Right atrium auricular region (tissue), 2 donors: ENCODE measurements around the gene CDK4. TPM values are rescaled to one million over a fixed set of nuclear protein-coding genes. Genes with fewer than 3 reads are reported as not detected.
"Not testable (repeated sequence)": the region's sequence is repeated elsewhere in the genome, so short reads cannot be mapped to it uniquely, and the experiment has no call there.

Source experiments
- DNase-seq: peaks from one replicate; pipeline ENCODE4 v3.0.0-alpha.2; 2019; ENCODE audit warnings: low spot score
- H3K27ac ChIP-seq, 2 donors: fragments of 200-600 bp; sonication (generic); 1 replicate in 1 of 2; 2 replicates in 1 of 2; pipeline ENCODE4 v1.5.1; 2016 to 2019
- H3K27me3 ChIP-seq, 2 donors: fragments of 200-600 bp; sonication (generic); one replicate each; pipeline versions ENCODE4 v1.5.1 to v1.6.0; 2017 to 2019
- H3K36me3 ChIP-seq: fragments of 200-600 bp; sonication (generic); one replicate; pipeline ENCODE4 v1.5.1; 2016
- H3K4me1 ChIP-seq, 2 donors: fragments of 200-600 bp; sonication (generic); one replicate each; pipeline versions ENCODE4 v1.5.1 to v1.6.0; 2017 to 2019
- H3K4me3 ChIP-seq, 2 donors: fragments of 200-600 bp; sonication (generic); 1 replicate in 1 of 2; 2 replicates in 1 of 2; pipeline ENCODE4 v1.5.1; 2017 to 2019; ENCODE audit warnings: mild to moderate bottlenecking in 1 of 2, moderate library complexity in 1 of 2
- H3K9me3 ChIP-seq, 2 donors: fragments of 200-600 bp; sonication (generic); one replicate each; pipeline ENCODE4 v1.5.1; 2019
- CTCF ChIP-seq, 2 donors: fragments of 200-600 bp; sonication (generic); IDR thresholded peaks; one replicate each; pipeline ENCODE4 v1.5.1; 2019; ENCODE audit warnings: antibody characterized with exemption in 2 of 2
- total RNA-seq, 2 donors: library from RNA; depleted of rRNA; stranded (reverse); fragments of >200 nt; gene quantifications; one replicate each; pipeline ENCODE4 v1.1.0, GENCODE V29; 2016

The CDK4 gene
- total RNA-seq, 2 donors from 2014 or later, result 32.1 to 59.7 TPM

GRCh38 chr12:57717846-57718640 lies 34.1 kb downstream of the CDK4 start:
- peak; percentile 42 for DNase-seq
- peaks cover 64% of the 10 kb centered on the region for H3K36me3 ChIP-seq

GRCh38 chr12:57717131-57717530 lies 35.0 kb downstream of the CDK4 start:
- Histone ChIP-seq H3K9me3 (no peaks in the 10 kb centered on the region), H3K36me3 (peaks cover 64% of the 10 kb centered on the region), H3K4me1 (no peaks in the 10 kb centered on the region), H3K27ac (no peak overlapping the region), H3K4me3 (no peak overlapping the region), H3K27me3 (no peaks in the 10 kb centered on the region)
- no peak for TF ChIP-seq CTCF (IDR thresholded peaks at IDR 0.05)
- peak; percentile 9 for DNase-seq

More at GRCh38 chr12:57717846-57718640, 34.1 kb downstream of the CDK4 start:
- H3K4me1 ChIP-seq, result no peaks in the 10 kb centered on the region
- no peak overlapping the region for H3K27ac ChIP-seq
- H3K27me3 ChIP-seq, result no peaks in the 10 kb centered on the region
- TF ChIP-seq CTCF (IDR thresholded peaks at IDR 0.05), result no peak
- no peak overlapping the region for H3K4me3 ChIP-seq
- no peaks in the 10 kb centered on the region for H3K9me3 ChIP-seq

- Histone ChIP-seq H3K4me1 (no peaks in the 10 kb centered on the region), H3K36me3 (peaks cover 59% of the 10 kb centered on the region), H3K27me3 (no peaks in the 10 kb centered on the region), H3K4me3 (no peak overlapping the region), H3K9me3 (no peaks in the 10 kb centered on the region), H3K27ac (no peak overlapping the region)
- DNase-seq, result peak; percentile 26
- TF ChIP-seq CTCF (IDR thresholded peaks at IDR 0.05), result no peak
These were observed 35.8 kb downstream of the CDK4 start for GRCh38 chr12:57716305-57716704.

DNA sequence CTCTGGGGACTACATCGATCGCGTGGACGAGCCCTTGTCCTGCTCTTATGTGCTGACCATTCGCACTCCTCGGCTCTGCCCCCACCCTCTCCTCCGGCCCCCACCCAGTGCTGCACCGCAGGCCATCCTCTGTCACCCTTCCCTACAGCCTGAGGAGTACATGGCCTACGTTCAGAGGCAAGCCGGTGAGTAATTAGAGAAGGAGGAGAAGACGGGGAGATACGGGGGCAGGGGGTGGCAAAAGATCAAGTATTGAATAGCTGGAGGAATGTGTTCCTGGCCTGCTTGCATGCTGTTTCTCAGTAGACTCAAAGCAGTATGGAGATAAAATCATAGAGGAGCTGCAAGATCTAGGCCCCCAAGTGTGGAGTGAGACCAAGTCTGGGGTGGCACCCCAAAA lies 36.3 kb downstream of the CDK4 start:
- Histone ChIP-seq H3K27me3 (no peaks in the 10 kb centered on the region), H3K27ac (no peak overlapping the region), H3K9me3 (no peaks in the 10 kb centered on the region), H3K4me1 (no peaks in the 10 kb centered on the region), H3K4me3 (no peak overlapping the region), H3K36me3 (peaks cover 54% of the 10 kb centered on the region)
- no peak for TF ChIP-seq CTCF (IDR thresholded peaks at IDR 0.05)
- DNase-seq, result peak; percentile 36

- H3K27ac ChIP-seq, H3K4me1 ChIP-seq, H3K4me3 ChIP-seq, DNase-seq, H3K9me3 ChIP-seq, H3K27me3 ChIP-seq: not testable (repeated sequence)
- peaks cover 48% of the 10 kb centered on the region for H3K36me3 ChIP-seq
These were observed 36.9 kb downstream of the CDK4 start for GRCh38 chr12:57715036-57715748.

DNA sequence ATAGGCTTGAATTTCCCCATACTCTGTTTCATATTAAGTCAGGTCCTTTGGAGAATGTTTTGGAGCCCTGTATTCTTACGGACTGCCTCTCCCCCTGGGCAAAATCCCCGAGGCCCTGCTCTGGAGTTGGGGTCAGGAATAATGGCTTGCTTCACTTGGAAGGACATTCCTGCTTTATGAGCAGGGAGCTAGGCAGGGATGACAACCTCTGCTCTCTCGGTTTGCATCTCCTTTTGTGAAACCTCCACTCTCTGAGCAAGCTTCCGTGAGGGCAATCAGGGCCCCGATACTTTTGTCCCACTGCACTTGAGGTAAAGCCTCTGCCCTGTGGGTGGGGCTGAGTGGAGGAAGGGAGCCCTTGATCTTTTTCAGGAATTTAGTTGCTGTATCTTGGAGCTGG lies 38.9 kb downstream of the CDK4 start:
- H3K36me3 ChIP-seq, result peaks cover 29% of the 10 kb centered on the region
- no peak overlapping the region for H3K27ac ChIP-seq
- H3K27me3 ChIP-seq, result no peaks in the 10 kb centered on the region
- DNase-seq, result no peak
- no peaks in the 10 kb centered on the region for H3K9me3 ChIP-seq
- no peaks in the 10 kb centered on the region for H3K4me1 ChIP-seq
- TF ChIP-seq CTCF (IDR thresholded peaks at IDR 0.05), result no peak
- no peak overlapping the region for H3K4me3 ChIP-seq
